ENCODE measurements around the gene RABEP2.
"Not testable (repeated sequence)": the region's sequence is repeated elsewhere in the genome, so short reads cannot be mapped to it uniquely, and the experiment has no call there.

Gene RABEP2

GRCh38 chr16:28903344-28904042 is 21.5 kb downstream of the RABEP2 start:
- no peak for DNase-seq

- no peak for DNase-seq
Observed at GRCh38 chr16:28902909-28903308, 22.1 kb downstream of the RABEP2 start.

GRCh38 chr16:28901862-28902261 is 23.2 kb downstream of the RABEP2 start:
- DNase-seq, result no peak

GRCh38 chr16:28900601-28901000 is 24.4 kb downstream of the RABEP2 start:
- no peak for DNase-seq

DNA sequence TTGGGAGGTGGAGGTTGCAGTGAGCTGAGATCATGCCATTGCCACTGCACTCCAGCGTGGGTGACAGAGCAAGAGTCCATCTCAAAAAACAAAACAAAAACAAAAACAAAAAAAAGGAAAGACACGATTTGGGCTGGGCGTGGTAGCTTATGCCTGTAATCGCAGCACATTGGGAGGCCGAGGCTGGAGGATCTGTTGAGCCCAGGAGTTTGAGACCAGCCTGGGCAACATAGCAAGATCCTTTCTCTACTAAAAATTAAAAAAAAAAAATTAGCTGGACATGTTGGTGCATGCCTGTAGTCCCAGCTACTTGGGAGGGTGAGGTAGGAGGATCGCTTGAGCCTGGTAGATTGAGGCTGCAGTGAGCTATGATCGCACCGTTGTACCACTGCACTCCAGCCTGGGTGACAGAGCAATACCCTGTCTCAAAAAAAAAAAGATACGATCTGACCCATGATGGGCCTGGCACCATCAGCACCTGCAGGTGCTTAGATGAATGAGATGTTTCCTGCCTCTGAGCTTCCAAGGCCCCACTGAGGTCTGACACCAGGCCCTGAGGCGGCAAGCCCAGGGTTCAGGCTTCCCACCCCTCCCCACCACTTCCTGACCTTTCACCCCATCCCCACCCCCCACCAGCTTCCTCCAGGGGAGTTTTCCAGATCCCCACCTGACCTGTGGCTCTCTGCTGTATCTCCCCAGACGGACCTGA is 25.0 kb downstream of the RABEP2 start:
- DNase-seq, result no peak

DNA sequence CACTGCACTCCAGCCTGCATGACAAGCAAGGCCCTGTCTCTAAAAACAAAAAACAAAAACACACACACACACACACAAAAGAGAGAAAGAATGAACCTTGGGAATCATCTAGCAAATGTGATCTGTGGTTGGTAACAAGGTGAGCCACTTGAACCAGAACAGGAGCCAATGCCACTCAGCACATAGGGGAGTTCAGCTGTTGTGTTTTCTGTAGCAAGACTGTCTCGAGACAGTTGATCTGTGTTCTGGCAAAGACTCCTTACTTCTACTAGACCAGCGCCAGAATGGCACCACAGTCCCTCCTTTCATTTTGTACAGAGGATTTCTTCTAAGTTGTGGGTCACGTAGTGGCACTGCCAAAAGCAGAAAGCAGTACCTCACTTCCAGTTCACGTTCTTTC is 26.1 kb downstream of the RABEP2 start:
- DNase-seq, result no peak

DNA sequence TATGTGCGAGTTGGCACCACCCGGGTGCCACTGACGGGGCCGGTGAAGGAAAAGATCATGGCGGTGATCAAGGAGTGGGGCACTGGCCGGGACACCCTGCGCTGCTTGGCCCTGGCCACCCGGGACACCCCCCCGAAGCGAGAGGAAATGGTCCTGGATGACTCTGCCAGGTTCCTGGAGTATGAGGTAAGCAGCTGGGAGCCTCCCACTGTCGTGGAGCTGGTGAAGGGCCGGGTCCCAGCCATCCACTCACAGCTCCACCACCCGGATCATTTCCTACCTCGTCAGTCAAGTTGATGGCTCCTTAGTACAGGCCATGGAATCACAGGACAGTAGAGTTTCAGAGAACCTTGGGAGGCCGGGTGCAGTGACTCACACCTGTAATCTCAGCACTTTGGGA is 26.8 kb downstream of the RABEP2 start:
- DNase-seq, result no peak

DNA sequence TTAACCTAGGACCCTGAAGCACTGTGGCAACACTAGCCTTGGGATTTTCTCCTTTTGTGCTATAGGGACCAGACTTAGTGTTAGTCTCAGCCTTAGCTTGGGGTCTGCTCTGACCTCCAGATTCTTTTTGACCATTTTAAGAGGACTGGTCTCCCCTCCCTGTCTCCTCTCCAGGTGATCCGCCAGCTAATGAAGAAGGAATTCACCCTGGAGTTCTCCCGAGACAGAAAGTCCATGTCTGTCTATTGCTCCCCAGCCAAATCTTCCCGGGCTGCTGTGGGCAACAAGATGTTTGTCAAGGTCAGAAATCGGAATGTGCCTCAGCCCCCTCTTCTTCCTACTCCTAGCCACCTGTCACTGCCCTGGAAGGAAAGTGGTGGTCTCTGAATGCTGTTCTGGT is 27.2 kb downstream of the RABEP2 start:
- DNase-seq, result no peak

GRCh38 chr16:28895609-28896008 is 29.4 kb downstream of the RABEP2 start:
- no peak for DNase-seq

DNA sequence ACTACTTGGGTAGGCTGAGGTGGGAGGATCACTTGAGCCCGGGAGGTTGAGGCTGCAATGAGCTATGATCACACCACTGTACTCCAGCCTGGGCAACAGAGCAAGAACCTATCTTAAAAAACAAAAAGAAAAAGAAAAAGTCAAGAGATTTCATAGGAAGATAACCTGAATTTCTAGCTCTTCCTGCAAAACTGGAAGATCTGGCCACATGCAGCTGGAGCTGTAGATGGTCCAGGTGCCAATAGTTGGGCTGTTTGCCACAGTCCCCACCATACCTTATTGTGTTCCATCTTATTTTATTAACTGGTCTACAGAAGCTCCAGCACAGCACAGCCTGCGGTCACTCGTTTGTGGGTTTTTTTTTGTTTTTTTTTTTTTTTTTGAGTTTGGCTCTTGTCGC is 31.7 kb downstream of the RABEP2 start:
- no peak for DNase-seq

- no peak for DNase-seq
Observed at GRCh38 chr16:28891964-28892890, 32.8 kb downstream of the RABEP2 start.

DNA sequence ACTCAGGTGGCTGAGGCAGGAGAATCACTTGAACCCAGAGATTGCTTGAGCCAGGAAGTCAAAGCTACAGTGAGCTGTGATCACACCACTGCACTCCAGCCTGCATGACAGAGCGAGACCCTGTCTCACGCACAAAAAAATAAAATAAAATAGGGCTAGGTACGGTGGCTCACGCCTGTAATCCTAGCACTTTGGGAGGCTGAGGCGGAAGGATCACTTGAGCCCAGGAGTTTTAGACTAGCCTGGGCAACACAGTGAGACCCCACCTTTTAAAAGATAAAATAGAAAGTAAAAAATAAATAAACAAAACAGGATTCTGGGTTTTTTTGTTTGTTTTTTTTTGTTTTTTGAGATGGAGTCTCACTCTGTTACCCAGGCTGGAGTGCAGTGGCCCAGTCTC is 34.7 kb downstream of the RABEP2 start:
- DNase-seq, result not testable (repeated sequence)

DNA sequence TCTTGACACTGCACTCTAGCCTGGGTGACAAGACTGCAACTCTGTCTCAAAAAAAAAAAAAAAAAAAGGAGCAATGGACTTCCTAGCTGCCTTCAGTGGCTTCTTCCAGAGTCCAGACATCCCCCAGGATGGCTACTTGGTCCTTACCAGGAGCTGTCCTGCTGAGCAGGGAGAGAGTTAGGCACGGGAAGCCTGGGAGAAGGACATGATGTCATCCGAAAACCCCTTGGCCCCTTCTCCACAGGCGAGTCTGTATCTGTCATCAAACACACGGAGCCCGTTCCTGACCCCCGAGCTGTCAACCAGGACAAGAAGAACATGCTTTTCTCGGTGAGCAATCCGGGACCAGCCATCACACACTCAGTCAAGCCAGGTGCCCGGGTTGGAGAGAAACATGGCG is 38.1 kb downstream of the RABEP2 start:
- no peak for DNase-seq

DNA sequence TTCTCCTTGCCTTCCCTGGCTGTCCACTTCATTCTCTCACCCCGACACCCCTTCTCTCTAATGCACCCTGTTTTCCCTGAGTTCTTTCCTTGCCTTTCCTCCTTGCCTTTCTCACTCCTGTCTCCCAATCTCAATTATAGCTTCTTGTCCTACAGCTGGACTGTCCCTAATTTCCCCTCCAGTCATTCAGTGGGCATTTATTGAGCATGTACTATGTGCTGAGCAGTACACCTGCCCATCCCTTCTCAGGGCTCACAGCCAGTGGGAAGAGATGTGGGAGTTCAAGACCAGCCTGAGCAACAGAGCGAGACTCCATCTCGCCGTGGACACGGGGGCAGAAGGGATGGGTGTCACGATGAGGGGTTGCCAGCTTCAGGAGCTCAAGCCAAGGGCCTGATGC is 41.0 kb downstream of the RABEP2 start:
- DNase-seq, result no peak

GRCh38 chr16:28883221-28883996 is 41.6 kb downstream of the RABEP2 start:
- DNase-seq, result no peak

DNA sequence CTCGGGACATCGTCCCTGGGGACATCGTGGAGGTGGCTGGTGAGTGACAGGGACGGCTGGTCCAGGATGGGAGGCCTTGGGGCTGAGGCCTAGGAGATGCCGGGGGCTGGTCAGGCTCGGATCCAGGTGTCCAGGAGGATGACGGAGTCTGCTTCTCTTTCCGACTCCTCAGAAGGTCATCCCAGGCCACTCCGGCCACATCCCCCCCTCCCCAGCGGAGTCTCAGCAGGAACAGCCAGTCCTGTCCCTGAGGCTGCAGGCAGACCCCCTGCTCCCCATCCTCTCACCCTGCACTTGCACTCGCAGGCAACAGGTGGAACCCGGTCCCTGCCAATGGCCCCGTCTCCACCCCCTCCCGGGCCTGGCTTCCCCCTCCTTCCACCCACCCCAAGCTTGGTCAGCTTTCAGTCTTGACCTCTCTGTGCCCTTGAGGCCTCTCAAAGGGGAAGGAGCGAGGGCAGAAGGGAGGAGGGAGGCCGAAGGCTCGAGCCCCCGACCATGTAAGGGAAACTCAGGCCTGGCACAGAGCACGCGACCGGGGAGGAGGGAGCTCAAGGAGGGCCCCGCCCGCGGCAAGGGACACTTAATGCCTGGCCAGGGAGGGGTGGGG is 42.4 kb downstream of the RABEP2 start:
- DNase-seq, result no peak

GRCh38 chr16:28881565-28881964 is 43.5 kb downstream of the RABEP2 start:
- DNase-seq, result not testable (repeated sequence)

DNA sequence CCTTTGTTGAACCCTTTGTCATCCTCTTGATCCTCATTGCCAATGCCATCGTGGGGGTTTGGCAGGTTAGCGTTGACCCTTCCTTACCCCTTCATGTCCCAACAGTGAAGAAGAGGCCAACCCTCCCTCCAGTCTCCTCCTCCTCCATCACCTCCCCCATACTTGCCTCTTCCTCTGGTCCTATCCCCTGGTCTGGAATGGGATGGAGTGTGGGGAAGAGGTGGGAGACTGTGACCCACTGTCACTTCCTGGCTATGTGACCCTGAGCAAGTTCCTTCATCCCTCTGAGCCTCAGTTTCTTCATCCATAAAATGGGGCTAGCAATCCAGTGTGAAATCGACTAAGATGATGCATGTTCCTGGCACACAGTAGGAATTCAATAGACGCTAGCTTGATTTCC is 44.1 kb downstream of the RABEP2 start:
- no peak for DNase-seq

DNA sequence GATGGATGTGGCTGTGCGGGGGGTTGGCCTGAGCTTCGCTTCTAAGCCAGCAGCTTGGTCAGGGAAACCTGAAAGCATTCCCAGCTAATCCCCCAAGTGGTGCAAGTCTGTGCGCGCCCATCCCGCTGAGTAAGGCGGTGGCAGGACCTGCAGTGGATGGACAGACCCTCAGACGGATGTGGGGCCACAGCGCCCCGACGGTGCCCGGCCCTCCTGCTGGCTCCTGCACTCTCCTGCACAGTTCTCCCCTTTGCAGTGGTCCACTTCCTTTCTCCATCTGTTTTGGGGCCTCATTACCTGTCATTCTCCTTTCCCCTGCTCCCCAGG is 44.5 kb downstream of the RABEP2 start:
- no peak for DNase-seq

GRCh38 chr16:28879841-28880588 is 45.0 kb downstream of the RABEP2 start:
- DNase-seq, result peak; percentile 89 to 95 (median 94)

DNA sequence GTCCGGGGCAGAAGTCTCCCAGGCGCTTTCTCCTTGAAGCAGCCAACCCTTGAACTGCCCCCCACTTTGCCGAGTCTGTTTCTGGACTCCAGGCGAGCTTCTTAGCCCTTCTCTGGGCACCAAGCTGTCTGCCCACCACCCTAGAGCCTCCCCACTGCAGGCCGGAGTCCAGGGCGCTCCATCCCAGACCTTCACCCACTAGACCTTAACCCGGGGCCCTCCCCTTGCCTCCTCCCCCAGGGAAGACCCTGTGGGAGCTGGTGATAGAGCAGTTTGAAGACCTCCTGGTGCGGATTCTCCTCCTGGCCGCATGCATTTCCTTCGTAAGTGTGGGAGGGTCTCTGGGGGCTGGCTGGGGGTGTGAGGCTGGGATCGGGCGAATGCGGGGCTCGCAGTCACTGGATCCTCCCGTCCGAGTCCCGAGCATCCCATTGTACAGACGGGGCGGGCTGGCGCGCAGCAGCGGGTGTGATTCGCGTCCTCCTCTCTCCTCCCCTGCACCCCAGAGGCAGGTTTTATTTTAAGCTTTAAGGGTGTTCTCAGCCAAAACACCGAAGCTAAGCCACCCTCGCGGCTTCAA is 45.7 kb downstream of the RABEP2 start:
- no peak for DNase-seq
